ENCODE results near the gene MLYCD.

The MLYCD gene

GRCh38 chr16:83957296-83957855, 58.5 kb downstream of the MLYCD start:
- no peak overlapping the region for H3K9ac ChIP-seq (ENCODE audit: low read length)
- no peaks in the 10 kb centered on the region for H3K27me3 ChIP-seq (replicated peaks; ENCODE audit: insufficient read depth, low read length)
- no peaks in the 10 kb centered on the region for H3K79me2 ChIP-seq (ENCODE audit: low read length)
- H2AFZ ChIP-seq (ENCODE audit: low read length): no peak overlapping the region
- DNase-seq: no peak
- H3K9me3 ChIP-seq (replicated peaks; ENCODE audit: insufficient read depth, low read length): no peaks in the 10 kb centered on the region
- no peak overlapping the region for H3K4me2 ChIP-seq (ENCODE audit: low read depth, low read length)
- H3K9me2 ChIP-seq (replicated peaks; ENCODE audit: insufficient read depth, low read length): no peaks in the 10 kb centered on the region
- TF ChIP-seq EZH2 (optimal IDR thresholded peaks at IDR 0.05; ENCODE audit: low read depth, low read length): no peak
- TF ChIP-seq, protein P1, sequence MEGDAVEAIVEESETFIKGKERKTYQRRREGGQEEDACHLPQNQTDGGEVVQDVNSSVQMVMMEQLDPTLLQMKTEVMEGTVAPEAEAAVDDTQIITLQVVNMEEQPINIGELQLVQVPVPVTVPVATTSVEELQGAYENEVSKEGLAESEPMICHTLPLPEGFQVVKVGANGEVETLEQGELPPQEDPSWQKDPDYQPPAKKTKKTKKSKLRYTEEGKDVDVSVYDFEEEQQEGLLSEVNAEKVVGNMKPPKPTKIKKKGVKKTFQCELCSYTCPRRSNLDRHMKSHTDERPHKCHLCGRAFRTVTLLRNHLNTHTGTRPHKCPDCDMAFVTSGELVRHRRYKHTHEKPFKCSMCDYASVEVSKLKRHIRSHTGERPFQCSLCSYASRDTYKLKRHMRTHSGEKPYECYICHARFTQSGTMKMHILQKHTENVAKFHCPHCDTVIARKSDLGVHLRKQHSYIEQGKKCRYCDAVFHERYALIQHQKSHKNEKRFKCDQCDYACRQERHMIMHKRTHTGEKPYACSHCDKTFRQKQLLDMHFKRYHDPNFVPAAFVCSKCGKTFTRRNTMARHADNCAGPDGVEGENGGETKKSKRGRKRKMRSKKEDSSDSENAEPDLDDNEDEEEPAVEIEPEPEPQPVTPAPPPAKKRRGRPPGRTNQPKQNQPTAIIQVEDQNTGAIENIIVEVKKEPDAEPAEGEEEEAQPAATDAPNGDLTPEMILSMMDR (IDR thresholded peaks at IDR 0.05; ENCODE audit: low read length): no peak
- TF ChIP-seq EZH2phosphoT487 (IDR thresholded peaks at IDR 0.05; ENCODE audit: low read length): no peak
- 0 out of 2 replicates have a peak, but pooled peaks cover 2% of the 10 kb centered on the region for H3K4me1 ChIP-seq (ENCODE audit: low read length)
- no peak overlapping the region for H3K27ac ChIP-seq (ENCODE audit: low read length)
- H3K36me3 ChIP-seq (replicated peaks; ENCODE audit: insufficient read depth, low read length): no peaks in the 10 kb centered on the region
- H4K20me1 ChIP-seq (ENCODE audit: insufficient read depth, low read length): no peaks in the 10 kb centered on the region
- H3F3A ChIP-seq (ENCODE audit: insufficient read depth, low read length): no peaks in the 10 kb centered on the region
- H3K4me3 ChIP-seq (ENCODE audit: low read length): no peak overlapping the region

DNA sequence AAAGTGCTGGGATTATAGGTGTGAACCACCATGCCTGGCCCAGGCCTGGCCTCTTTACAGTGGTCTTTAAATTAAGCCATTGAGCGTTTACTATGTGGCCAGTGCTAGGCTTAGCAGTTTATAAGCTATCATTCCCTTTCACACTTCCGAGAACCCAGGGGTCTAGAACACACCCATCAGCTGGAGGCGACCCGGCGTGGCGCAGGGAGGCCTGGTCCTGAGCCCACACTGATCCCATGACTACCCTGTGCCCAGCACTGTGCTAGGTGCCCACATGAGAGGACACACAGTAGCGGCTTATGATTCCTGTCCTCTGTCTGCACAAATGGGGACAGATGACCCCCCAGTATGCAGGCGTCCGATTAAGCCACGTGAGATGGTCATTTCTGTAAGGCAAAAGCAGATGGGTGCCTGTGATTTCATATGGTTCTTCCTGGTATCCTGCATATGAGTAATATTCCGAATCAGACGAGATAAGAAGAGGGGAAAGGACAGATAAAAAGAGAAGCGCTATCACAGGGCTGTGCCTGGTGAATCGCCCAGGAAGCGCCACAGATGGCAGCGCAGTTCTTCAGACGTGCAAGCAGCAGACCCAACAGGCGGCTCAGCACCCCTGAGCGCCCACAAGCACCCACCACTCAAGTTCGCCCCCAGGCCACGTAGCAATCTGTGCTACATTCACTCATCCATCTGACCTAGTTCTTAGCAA, 59.4 kb downstream of the MLYCD start:
- Histone ChIP-seq H3F3A (ENCODE audit: insufficient read depth, low read length) (no peaks in the 10 kb centered on the region), H3K9ac (ENCODE audit: low read length) (no peak overlapping the region), H4K20me1 (ENCODE audit: insufficient read depth, low read length) (no peaks in the 10 kb centered on the region), H3K9me2 (replicated peaks; ENCODE audit: insufficient read depth, low read length) (no peaks in the 10 kb centered on the region), H2AFZ (ENCODE audit: low read length) (no peak overlapping the region), H3K27ac (ENCODE audit: low read length) (no peak overlapping the region), H3K4me3 (ENCODE audit: low read length) (no peak overlapping the region), H3K4me1 (ENCODE audit: low read length) (no peaks in the 10 kb centered on the region), H3K27me3 (replicated peaks; ENCODE audit: insufficient read depth, low read length) (no peaks in the 10 kb centered on the region), H3K9me3 (replicated peaks; ENCODE audit: insufficient read depth, low read length) (no peaks in the 10 kb centered on the region), H3K36me3 (replicated peaks; ENCODE audit: insufficient read depth, low read length) (no peaks in the 10 kb centered on the region), H3K4me2 (ENCODE audit: low read depth, low read length) (no peak overlapping the region), H3K79me2 (ENCODE audit: low read length) (no peaks in the 10 kb centered on the region)
- TF ChIP-seq EZH2phosphoT487 (IDR thresholded peaks at IDR 0.05; ENCODE audit: low read length): no peak
- TF ChIP-seq, protein P1 (IDR thresholded peaks at IDR 0.05; ENCODE audit: low read length): no peak
- no peak for TF ChIP-seq EZH2 (optimal IDR thresholded peaks at IDR 0.05; ENCODE audit: low read depth, low read length)
- DNase-seq: no peak

- Histone ChIP-seq H3K27ac (ENCODE audit: low read length) (no peak overlapping the region), H3K9ac (ENCODE audit: low read length) (no peak overlapping the region), H4K20me1 (ENCODE audit: insufficient read depth, low read length) (no peaks in the 10 kb centered on the region), H3K36me3 (replicated peaks; ENCODE audit: insufficient read depth, low read length) (no peaks in the 10 kb centered on the region), H3K4me2 (ENCODE audit: low read depth, low read length) (no peak overlapping the region), H2AFZ (ENCODE audit: low read length) (no peak overlapping the region), H3F3A (ENCODE audit: insufficient read depth, low read length) (no peaks in the 10 kb centered on the region), H3K27me3 (replicated peaks; ENCODE audit: insufficient read depth, low read length) (no peaks in the 10 kb centered on the region), H3K4me1 (ENCODE audit: low read length) (no peaks in the 10 kb centered on the region), H3K79me2 (ENCODE audit: low read length) (no peaks in the 10 kb centered on the region), H3K9me2 (replicated peaks; ENCODE audit: insufficient read depth, low read length) (no peaks in the 10 kb centered on the region), H3K9me3 (replicated peaks; ENCODE audit: insufficient read depth, low read length) (no peaks in the 10 kb centered on the region), H3K4me3 (ENCODE audit: low read length) (no peak overlapping the region)
- TF ChIP-seq, protein P1 (IDR thresholded peaks at IDR 0.05; ENCODE audit: low read length): no peak
- TF ChIP-seq EZH2phosphoT487 (IDR thresholded peaks at IDR 0.05; ENCODE audit: low read length) (no peak), EZH2 (optimal IDR thresholded peaks at IDR 0.05; ENCODE audit: low read depth, low read length) (no peak)
- no peak for DNase-seq
Observed at GRCh38 chr16:83958846-83959565, 60.1 kb downstream of the MLYCD start.

Measured in MM.1S (cell line).